IMR-90 (cell line): Measurements from ENCODE around the gene SH3TC1. TPM values are rescaled to one million over a fixed set of nuclear protein-coding genes. Genes with fewer than 3 reads are reported as not detected.

Source experiments
- ATAC-seq: fragments of 200-7000 bp; cut with Tn5 transposase; 2 replicates; pipeline ENCODE4 v1.9.1; 2020; ENCODE audit warnings: low read depth, mild to moderate bottlenecking, moderate library complexity
- BruUV-seq: library from RNA; stranded (reverse); fragments of 400-500 nt; replicated peaks from 2 replicates; lab custom pipeline; 2021; lab: Mats Ljungman, UMichigan
- CTCF ChIA-PET: fragments of 300-600 bp; formaldehyde crosslinking; extraction: SDS; loops from one replicate; lab custom pipeline; 2021; ENCODE audit warnings: antibody characterized with exemption; lab: Yijun Ruan, JAX
- POLR2A ChIA-PET: fragments of 300-600 bp; sonication (Branson Sonifier 250); formaldehyde crosslinking; loops from one replicate; lab custom pipeline; 2022; ENCODE audit warnings: antibody characterized with exemption; ENCODE audit not compliant: unreplicated experiment; lab: Charles Lee
- DNase-seq: peaks from one replicate; pipeline ENCODE4 v3.0.0; 2013
- H2AFZ ChIP-seq: replicated peaks from 2 replicates; pipeline ENCODE3; 2013; ENCODE audit warnings: low read length, mild to moderate bottlenecking; ENCODE audit not compliant: poor library complexity
- H2AK5ac ChIP-seq: 2 replicates; pipeline ENCODE4 v1.6.1; 2013; ENCODE audit warnings: low read depth, low read length, inconsistent platforms
- H2AK9ac ChIP-seq: replicated peaks from 2 replicates; pipeline ENCODE3; 2013; ENCODE audit warnings: mild to moderate bottlenecking, low read depth, low read length, moderate library complexity; ENCODE audit not compliant: poor library complexity
- H2BK120ac ChIP-seq: 2 replicates; pipeline ENCODE4 v1.6.1; 2013; ENCODE audit warnings: low read depth, low read length, inconsistent platforms
- H2BK15ac ChIP-seq: 3 replicates; pipeline ENCODE4 v1.6.1; 2013; ENCODE audit warnings: low read depth, low read length, inconsistent platforms
- H2BK20ac ChIP-seq: 2 replicates; pipeline ENCODE4 v1.6.1; 2013; ENCODE audit warnings: low read depth, mild to moderate bottlenecking, inconsistent platforms, low read length, moderate library complexity
- H2BK5ac ChIP-seq: 2 replicates; pipeline ENCODE4 v1.6.1; 2013; ENCODE audit warnings: mild to moderate bottlenecking, low read depth, low read length, inconsistent platforms; ENCODE audit not compliant: poor library complexity, severe bottlenecking
- H3K14ac ChIP-seq: replicated peaks from 2 replicates; pipeline ENCODE4 v1.6.1; 2013; ENCODE audit warnings: low read depth, low read length, inconsistent platforms
- H3K18ac ChIP-seq: 2 replicates; pipeline ENCODE4 v1.6.1; 2013; ENCODE audit warnings: low read depth, low read length, control low read depth
- H3K23ac ChIP-seq: 2 replicates; pipeline ENCODE4 v1.6.1; 2013; ENCODE audit warnings: low read depth, low read length, inconsistent platforms
- H3K27ac ChIP-seq: 2 replicates; pipeline ENCODE4 v1.5.1; 2013; ENCODE audit warnings: mild to moderate bottlenecking, control low read depth, low read length; ENCODE audit not compliant: insufficient read depth
- H3K27me3 ChIP-seq: 2 replicates; pipeline ENCODE4 v1.6.1; 2013; ENCODE audit warnings: low read length; ENCODE audit not compliant: control insufficient read depth, insufficient read depth
- H3K36me3 ChIP-seq: 2 replicates; pipeline ENCODE4 v1.6.1; 2013; ENCODE audit warnings: low read length, mixed read lengths; ENCODE audit not compliant: control insufficient read depth, insufficient read depth
- H3K4ac ChIP-seq: 2 replicates; pipeline ENCODE4 v1.6.1; 2013; ENCODE audit warnings: low read depth, low read length, inconsistent platforms
- H3K4me1 ChIP-seq: 2 replicates; pipeline ENCODE4 v1.6.1; 2013; ENCODE audit warnings: low read length, mixed read lengths; ENCODE audit not compliant: control insufficient read depth, insufficient read depth
- H3K4me2 ChIP-seq: 2 replicates; pipeline ENCODE4 v1.6.1; 2013; ENCODE audit warnings: low read depth, mild to moderate bottlenecking, control low read depth, low read length, moderate library complexity
- H3K4me3 ChIP-seq: 2 replicates; pipeline ENCODE4 v1.5.1; 2013; ENCODE audit warnings: low read depth, mild to moderate bottlenecking, control low read depth, low read length, moderate library complexity; ENCODE audit not compliant: insufficient read depth
- H3K56ac ChIP-seq: 2 replicates; pipeline ENCODE4 v1.6.1; 2013; ENCODE audit warnings: low read length, inconsistent platforms; ENCODE audit not compliant: insufficient read depth; ENCODE audit errors: extremely low read depth
- H3K79me1 ChIP-seq, 2 experiments: 2 replicates each; pipeline ENCODE4 v1.6.1; 2013; ENCODE audit warnings: low read length in 2 of 2, inconsistent platforms in 1 of 2, low read depth in 1 of 2
- H3K9ac ChIP-seq: 2 replicates; pipeline ENCODE4 v1.6.1; 2013; ENCODE audit warnings: low read depth, low read length, control low read depth
- H3K9me1 ChIP-seq: 2 replicates; pipeline ENCODE4 v1.6.1; 2013; ENCODE audit warnings: low read length, inconsistent platforms; ENCODE audit not compliant: insufficient read depth
- H3K9me3 ChIP-seq: 2 replicates; pipeline ENCODE4 v1.6.1; 2013; ENCODE audit warnings: low read length; ENCODE audit not compliant: control insufficient read depth, insufficient read depth
- H4K20me1 ChIP-seq: 2 replicates; pipeline ENCODE4 v1.6.1; 2013; ENCODE audit warnings: low read length, inconsistent platforms; ENCODE audit not compliant: insufficient read depth
- H4K5ac ChIP-seq: 2 replicates; pipeline ENCODE4 v1.6.1; 2013; ENCODE audit warnings: mild to moderate bottlenecking, low read depth, low read length, control low read depth
- H4K8ac ChIP-seq, 2 experiments: 2 replicates each; pipeline ENCODE4 v1.6.1; 2013; ENCODE audit warnings: low read depth in 2 of 2, low read length in 2 of 2, control low read depth in 1 of 2, inconsistent platforms in 1 of 2
- H4K91ac ChIP-seq: 2 replicates; pipeline ENCODE4 v1.6.1; 2013; ENCODE audit warnings: low read depth, low read length, inconsistent platforms; ENCODE audit not compliant: insufficient read depth
- BHLHE40 ChIP-seq: fragments of 150-350 bp; IDR thresholded peaks from 2 replicates; pipeline ENCODE4 v1.6.1; 2016; ENCODE audit warnings: mild to moderate bottlenecking, low read depth, low read length
- CHD1 ChIP-seq: IDR thresholded peaks from 2 replicates; pipeline ENCODE4 v1.6.1; 2012; ENCODE audit warnings: low read depth, low read length, improper control_type of control experiment
- CTCF ChIP-seq: conservative IDR thresholded peaks from 2 replicates; pipeline ENCODE4 v1.5.1; 2012; ENCODE audit warnings: mild to moderate bottlenecking, low read depth, low read length, improper control_type of control experiment
- FOS ChIP-seq: fragments of 150-350 bp; IDR thresholded peaks from 2 replicates; pipeline ENCODE4 v1.6.1; 2016; ENCODE audit warnings: low read depth, low read length
- MAFK ChIP-seq: IDR thresholded peaks from 2 replicates; pipeline ENCODE4 v1.6.1; 2012; ENCODE audit warnings: low read depth, low read length, improper control_type of control experiment
- MAZ ChIP-seq: IDR thresholded peaks from 2 replicates; pipeline ENCODE4 v1.6.1; 2012; ENCODE audit warnings: low read depth, mild to moderate bottlenecking, low read length, improper control_type of control experiment, moderate library complexity, borderline replicate concordance
- NFE2L2 ChIP-seq: fragments of 150-350 bp; IDR thresholded peaks from 2 replicates; pipeline ENCODE4 v1.6.1; 2016; ENCODE audit warnings: low read depth, mild to moderate bottlenecking, low read length
- RAD21 ChIP-seq: IDR thresholded peaks from 2 replicates; pipeline ENCODE4 v1.6.1; 2012; ENCODE audit warnings: low read length, improper control_type of control experiment
- RCOR1 ChIP-seq: IDR thresholded peaks from 2 replicates; pipeline ENCODE4 v1.6.1; 2012; ENCODE audit warnings: mild to moderate bottlenecking, low read length, improper control_type of control experiment; ENCODE audit not compliant: insufficient replicate concordance
- WGBS, 2 experiments: methylation state at CpG; one replicate each; pipeline versions ENCODE4 v1.1.5 to v1.1.7; 2013; ENCODE audit warnings: missing lambda C conversion rate in 2 of 2; ENCODE audit not compliant: insufficient read length in 1 of 2; ENCODE audit errors: extremely low coverage in 2 of 2; 5-methylcytosine and 5-hydroxymethylcytosine counted together
- dilution Hi-C: fragments of 300-500 bp; cut with HindIII; formaldehyde crosslinking; loops from one replicate; pipeline ENCODE4 v1.14.3; 2018; ENCODE audit warnings: low sequenced_read_pairs; ENCODE audit not compliant: unreplicated experiment
- in situ Hi-C: fragments of 300-500 bp; cut with MboI; formaldehyde crosslinking; loops from 3 replicates; pipeline ENCODE4 v1.14.3; 2019; ENCODE audit warnings: low sequenced_read_pairs, inconsistent platforms, mixed read lengths
- intact Hi-C: fragments of 100-400 bp; cut with micrococcal nuclease; formaldehyde crosslinking; loops from 2 replicates; pipeline ENCODE4 v1.10.0; 2022
- polyA plus RNA-seq, 3 experiments: library from polyadenylated mRNA; depleted of rRNA; stranded (reverse); fragments of >200 nt; gene quantifications; 2 replicates each; pipeline ENCODE4 v1.2.3, GENCODE V29; 2012; ENCODE audit warnings: low replicate concordance in 1 of 3
- total RNA-seq: library from RNA; depleted of rRNA; stranded (reverse); fragments of >200 nt; gene quantifications from 2 replicates; pipeline ENCODE4 v1.2.3, GENCODE V29; 2012

Gene SH3TC1
- total and polyA plus RNA-seq, 2 of the 4 experiments (the other 2 are of a cell fraction): 1.6 to 2.2 TPM

GRCh38 chr4:8152865-8153257 is 46.2 kb upstream of the SH3TC1 start:
- no peak overlapping the region for H3K4me2 ChIP-seq
- H3K23ac ChIP-seq: no peak overlapping the region
- no peaks in the 10 kb centered on the region for H3K4me1 ChIP-seq
- H2AK9ac ChIP-seq: no peak overlapping the region
- H3K9me1 ChIP-seq: 0 out of 2 replicates have a peak, but pooled peaks cover 4% of the 10 kb centered on the region
- H4K91ac ChIP-seq: no peak overlapping the region
- 37% methylated on average over 5 of the region's 6 CpGs; no CpG with 5 or more reads in 1 of the 2 experiments for WGBS, 2 experiments
- no peak overlapping the region for H3K27ac ChIP-seq
- CTCF ChIA-PET: no interaction called here
- no peak overlapping the region for H3K4me3 ChIP-seq
- no peak overlapping the region for H2AK5ac ChIP-seq
- H2BK20ac ChIP-seq: no peak overlapping the region
- H3K56ac ChIP-seq: no peak overlapping the region
- no peak overlapping the region for H3K9ac ChIP-seq
- H3K14ac ChIP-seq: no peak overlapping the region
- H3K79me1 ChIP-seq: no peaks in the 10 kb centered on the region
- no peak for ATAC-seq
- POLR2A ChIA-PET: no interaction called here
- peaks cover 67% of the 10 kb centered on the region for H3K27me3 ChIP-seq
- no peaks in the 10 kb centered on the region for H3K9me3 ChIP-seq
- dilution Hi-C loops: no loop called here
- no peak overlapping the region for H3K4ac ChIP-seq
- intact Hi-C loops: no loop called here
- H3K18ac ChIP-seq: no peak overlapping the region
- H2BK120ac ChIP-seq: no peak overlapping the region
- H4K5ac ChIP-seq: no peak overlapping the region
- H3K36me3 ChIP-seq: no peaks in the 10 kb centered on the region
- no TSS peak for BruUV-seq
- H4K20me1 ChIP-seq: no peaks in the 10 kb centered on the region; the same call in 1 of the 2 replicates
- TF ChIP-seq MAZ (no peak), RAD21 (no peak), RCOR1 (no peak), CTCF (no peak), CHD1 (no peak), FOS (no peak), NFE2L2 (no peak), BHLHE40 (no peak), MAFK (no peak)
- in situ Hi-C loops: no loop called here
- no peak overlapping the region for H4K8ac ChIP-seq
- H2BK15ac ChIP-seq: no peak overlapping the region
- no peak for DNase-seq
- H2AFZ ChIP-seq: no peak overlapping the region
- no peak overlapping the region for H2BK5ac ChIP-seq
